Bone marrow (tissue), 2 donors: ENCODE measurements around the gene OR8K3.

Experiments used
- DNase-seq, 2 donors: peaks; one replicate each; lab custom pipeline; 2025; lab: John Stamatoyannopoulos, UW

The OR8K3 gene

DNA sequence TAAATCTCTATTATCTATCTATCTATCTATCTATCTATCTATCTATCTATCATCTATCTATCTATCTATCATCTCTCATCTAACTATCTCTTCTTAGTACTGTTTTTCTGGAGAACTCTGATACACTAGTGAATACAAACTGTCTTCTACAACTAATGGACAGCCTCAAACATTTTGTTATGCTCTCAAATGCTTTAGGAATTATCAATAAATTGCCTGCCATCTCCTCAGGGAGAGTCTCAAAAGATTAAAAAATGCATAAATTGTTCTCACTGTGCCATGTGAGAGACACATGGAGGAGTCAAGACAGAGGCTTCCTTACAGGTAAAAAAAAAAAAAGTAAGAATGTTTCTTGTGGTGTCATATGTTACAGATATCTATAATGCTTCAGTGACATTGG lies at the start of gene OR8K3:
OR8K3 (plus strand) TSS at position 301 of the 400 bp plus-strand sequence. CDS start 3,163 bp downstream, outside the sequence.
- DNase-seq: no peak

- DNase-seq: no peak
Measured at GRCh38 chr11:56271092-56271491, 43.9 kb upstream of the OR8K3 start.

GRCh38 chr11:56273854-56274253 lies 41.1 kb upstream of the OR8K3 start, which contains the start of gene OR5T1:
OR5T1 (plus strand) TSS chr11:56274154; CDS start chr11:56275639, 1,485 bp downstream.
- DNase-seq: no peak

GRCh38 chr11:56292154-56292553 lies 22.8 kb upstream of the OR8K3 start, which contains the start of gene OR8H1:
OR8H1 (minus strand) TSS chr11:56292254; CDS start chr11:56291062, 1,192 bp downstream.
- DNase-seq: no peak

- DNase-seq: no peak
Measured at GRCh38 chr11:56296898-56297297, 18.0 kb upstream of the OR8K3 start.

GRCh38 chr11:56307836-56308235 lies 7.1 kb upstream of the OR8K3 start:
- no peak for DNase-seq

- DNase-seq: no peak
Measured at GRCh38 chr11:56331861-56332491, 17.0 kb downstream of the OR8K3 start.

GRCh38 chr11:56333156-56333555 lies 18.2 kb downstream of the OR8K3 start:
- DNase-seq: no peak

DNA sequence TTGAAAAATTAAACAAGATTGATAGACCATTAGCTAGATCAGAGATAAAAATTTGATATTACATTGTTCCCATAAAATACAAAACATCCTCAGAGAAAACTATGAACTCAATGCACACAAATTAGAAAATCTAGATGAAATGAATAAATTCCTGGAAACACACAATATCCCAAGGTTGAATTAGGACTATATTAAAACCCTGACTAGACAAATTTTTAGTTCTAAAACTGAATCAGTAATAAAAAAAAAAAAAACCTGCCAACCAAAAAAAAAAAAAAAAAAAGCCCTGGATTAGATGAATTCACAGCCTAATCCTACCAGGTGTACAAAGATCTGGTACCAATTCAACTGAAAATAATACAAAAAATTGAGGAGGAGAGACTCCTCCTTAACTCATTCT lies 25.3 kb downstream of the OR8K3 start:
- DNase-seq: no peak

DNA sequence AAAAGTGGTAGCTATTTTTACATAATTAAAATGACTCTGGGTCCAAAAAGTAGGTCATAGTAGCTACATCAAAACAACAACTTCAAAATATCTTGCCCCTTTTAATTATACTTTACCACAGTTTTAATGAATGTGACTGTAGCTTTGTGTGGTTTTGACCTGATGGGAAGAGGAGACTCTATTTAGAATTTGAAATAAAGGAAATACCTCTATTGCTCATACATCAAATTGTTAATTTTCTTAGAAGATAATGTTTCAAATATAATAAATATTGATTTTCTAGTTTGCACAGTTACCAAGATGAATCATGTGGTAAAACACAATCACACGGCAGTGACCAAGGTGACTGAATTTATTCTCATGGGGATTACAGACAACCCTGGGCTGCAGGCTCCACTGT lies 30.8 kb downstream of the OR8K3 start, which contains the start of gene OR8K1:
OR8K1 (plus strand) TSS at position 301 of the 400 bp plus-strand sequence; CDS start at position 301, 0 bp downstream.
- DNase-seq: no peak

DNA sequence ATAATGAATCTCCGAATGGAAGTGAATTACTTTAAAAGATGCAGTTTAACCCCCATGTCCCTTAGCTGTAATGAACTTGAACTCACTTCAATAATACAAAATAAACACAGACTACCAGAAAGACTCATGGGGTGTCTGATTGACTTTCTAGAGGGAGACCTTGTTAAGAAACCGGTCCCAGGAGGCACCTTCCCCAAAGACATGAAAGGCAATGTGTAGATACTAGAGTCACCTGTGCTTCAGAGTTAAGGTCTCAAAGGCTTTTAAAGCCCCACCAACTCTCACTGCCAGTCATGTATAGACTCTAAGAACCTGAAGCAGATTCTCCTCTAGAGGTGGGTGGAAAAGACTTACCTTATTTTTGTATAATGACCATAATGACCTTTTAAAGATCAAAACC lies 39.0 kb downstream of the OR8K3 start, which contains the start of gene OR8J1:
OR8J1 (plus strand) TSS at position 301 of the 400 bp plus-strand sequence. CDS start 5,956 bp downstream, outside the sequence.
- no peak for DNase-seq
